SH-SY5Y (cell line): ENCODE measurements around the gene HBP1.

ENCODE experiments used
- GATA2 ChIP-seq: IDR thresholded peaks from 2 replicates; pipeline ENCODE4 v1.6.1; 2011; ENCODE audit warnings: mild to moderate bottlenecking, low read depth, low read length
- GATA3 ChIP-seq: IDR thresholded peaks from 2 replicates; pipeline ENCODE4 v1.6.1; 2011; ENCODE audit warnings: low read depth, mild to moderate bottlenecking, low read length, moderate library complexity

Gene HBP1

DNA sequence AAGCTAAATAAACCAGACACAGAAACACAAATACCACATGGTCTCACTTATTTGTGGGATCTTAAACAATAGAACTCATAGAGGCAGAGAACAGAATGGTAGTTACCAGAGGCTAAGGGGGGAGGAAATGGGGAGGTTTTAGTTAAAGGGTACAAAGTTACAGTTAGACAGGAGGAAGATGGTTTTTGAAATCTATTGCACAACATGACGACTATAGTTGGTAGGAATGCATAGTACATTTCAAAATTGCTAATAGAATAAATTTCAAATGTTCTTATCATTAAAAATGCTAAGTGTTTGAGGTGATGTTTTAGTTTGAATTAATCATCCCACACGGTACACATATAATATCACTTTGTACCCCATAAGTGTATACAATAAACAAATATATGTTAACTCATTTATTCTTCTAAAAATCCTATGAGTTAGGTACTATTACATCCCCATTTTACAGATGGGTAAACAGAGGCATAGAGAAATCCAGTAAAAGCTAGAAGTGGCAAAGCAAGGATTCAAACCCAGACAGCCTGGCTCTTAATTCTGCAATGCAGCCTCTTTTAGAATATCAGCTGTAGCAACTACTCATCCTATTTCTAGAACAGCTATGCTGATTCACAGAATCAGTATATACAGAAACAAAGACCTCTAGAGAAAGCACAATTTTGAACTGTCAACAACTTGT is 50.9 kb downstream of the HBP1 start:
- no peak for TF ChIP-seq GATA3
- TF ChIP-seq GATA2, result no peak

DNA sequence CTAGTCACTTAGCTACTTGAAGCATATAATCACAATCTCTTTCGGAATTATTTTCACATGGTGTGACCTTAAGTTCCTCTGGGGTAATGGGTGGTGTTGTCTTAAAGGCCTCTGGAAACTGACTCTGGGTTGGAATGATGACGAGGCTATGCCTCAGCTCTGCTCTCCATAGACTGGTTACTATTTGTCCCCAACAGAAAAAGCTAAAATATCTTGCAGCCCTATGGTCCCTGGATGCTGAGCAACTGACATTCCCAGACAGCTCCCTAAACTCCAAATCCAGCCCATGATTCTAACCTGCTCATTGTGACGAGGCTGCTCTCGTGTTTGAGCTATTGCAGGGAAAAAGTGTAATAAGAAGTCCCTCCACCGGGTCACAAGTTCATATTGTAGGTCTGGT is 51.6 kb downstream of the HBP1 start:
- TF ChIP-seq GATA3, result no peak
- no peak for TF ChIP-seq GATA2

DNA sequence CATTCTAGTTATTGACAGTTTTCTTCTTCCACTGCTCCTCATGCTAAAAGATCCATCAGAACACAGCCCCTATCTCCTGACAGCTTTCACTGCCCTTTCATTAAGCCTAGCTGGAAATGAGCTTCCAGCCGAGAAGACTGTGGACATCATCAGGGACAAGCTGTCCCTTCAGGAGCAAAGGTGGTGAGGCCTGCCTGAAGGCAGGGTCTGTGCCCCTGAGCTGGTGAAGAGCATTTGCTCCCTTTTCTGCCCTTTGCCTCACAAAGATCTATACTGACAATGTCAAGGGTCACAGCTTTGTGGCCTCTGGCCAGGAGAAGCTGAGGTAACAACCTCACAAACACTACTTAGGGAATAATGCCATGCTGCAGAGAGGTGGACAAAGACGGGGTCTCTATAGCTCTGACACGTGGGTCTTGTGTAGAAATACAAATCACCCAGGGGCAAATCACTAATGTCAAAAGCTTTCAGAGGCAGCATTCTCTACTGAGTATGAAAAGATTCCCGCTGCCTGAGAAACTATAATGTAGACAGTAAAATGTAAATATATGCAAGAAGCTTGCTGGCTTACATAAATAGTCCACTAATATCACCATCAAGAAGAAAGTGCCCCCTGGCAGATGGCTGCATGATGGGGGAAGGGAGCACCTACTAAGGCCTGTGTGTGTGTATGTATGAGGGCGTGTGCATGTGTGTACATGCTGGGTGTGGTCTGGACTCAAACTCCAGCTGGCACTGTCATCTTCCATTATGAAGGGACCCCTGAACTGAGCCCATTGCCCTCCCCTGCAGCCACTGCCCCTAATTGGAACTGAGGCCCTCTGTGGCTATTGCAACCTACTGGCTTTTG is 55.8 kb downstream of the HBP1 start:
- TF ChIP-seq GATA3 (no peak), GATA2 (no peak)

DNA sequence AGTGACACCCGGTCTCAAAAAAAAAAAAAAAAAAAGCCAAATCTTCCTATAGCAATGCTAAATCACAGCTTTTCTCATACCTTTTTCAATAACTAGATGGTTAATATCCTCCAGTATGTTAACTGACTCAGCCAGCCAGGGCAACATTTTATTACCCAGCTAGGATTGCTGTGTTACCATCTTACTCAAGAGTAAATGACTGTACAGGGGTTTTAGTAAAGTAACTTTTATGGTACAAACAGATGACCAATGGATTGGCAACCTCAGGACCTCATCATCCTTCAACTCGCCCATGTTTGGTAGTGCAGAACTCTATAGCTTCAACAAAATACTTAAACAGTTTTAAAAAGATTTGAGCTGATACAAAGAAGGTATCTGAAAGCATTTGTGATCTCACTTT is 59.5 kb downstream of the HBP1 start:
- TF ChIP-seq GATA2, result no peak
- no peak for TF ChIP-seq GATA3

DNA sequence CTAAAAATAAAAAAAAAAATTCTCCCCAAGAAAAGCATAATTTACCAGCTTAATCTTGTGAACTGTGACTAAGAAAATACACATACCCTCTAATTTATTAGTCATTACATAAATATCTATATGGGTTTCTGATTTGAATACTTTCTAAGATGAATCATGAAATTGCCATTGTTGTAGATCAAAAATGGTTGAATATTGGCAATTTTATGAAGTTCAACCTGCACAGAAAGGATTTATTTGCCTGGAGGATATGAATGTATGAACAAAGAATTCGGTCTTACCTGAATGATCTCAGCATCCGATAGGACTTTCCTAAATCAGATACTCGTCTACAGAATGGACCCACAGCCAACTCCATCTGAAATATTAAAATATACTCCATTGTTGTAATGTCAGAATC is 61.5 kb downstream of the HBP1 start:
- no peak for TF ChIP-seq GATA2
- no peak for TF ChIP-seq GATA3

DNA sequence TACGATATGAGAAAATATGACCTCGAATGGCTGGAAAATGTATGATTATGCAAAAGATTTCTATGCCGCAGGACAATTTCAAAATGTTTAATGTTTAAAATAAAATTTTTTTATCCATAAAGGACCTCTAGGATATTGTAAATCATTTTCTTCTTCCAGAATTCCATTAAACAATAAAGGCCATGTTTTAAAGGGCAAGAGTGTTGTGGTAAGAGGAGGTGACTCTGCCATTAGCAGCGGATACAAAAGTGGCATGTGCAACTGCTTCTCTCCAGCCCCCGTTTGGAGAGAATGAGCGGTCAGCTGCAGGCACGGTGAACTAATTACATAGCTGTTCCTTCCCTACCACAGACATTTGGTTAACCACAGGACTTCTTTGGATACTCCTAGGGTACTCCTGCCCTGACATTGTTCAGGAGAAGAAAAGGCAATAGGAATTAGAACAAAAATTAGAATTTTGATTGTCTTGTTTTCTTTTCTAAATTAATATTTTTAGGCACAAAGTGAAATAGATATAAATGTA is 63.8 kb downstream of the HBP1 start:
- TF ChIP-seq GATA2 (no peak), GATA3 (no peak)

DNA sequence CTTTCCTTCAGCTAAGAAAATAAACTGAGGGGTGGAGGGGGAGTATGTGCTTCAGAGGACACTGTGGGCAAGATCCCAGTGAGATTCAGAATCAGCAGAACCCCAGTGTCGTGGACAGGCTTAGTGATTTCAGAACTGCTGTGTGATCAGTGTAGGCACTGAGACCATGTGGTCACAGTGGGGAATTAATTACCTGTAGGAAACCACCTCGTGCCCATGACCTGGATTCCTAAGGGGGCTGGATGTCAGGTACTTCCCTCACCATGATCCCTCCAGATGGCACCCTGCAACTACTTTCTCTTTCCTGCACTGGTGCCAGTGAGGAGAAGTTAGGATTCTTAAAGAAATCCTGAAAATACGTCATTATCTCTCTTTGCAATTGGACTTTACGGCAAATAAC is 64.4 kb downstream of the HBP1 start:
- no peak for TF ChIP-seq GATA3
- TF ChIP-seq GATA2, result no peak

DNA sequence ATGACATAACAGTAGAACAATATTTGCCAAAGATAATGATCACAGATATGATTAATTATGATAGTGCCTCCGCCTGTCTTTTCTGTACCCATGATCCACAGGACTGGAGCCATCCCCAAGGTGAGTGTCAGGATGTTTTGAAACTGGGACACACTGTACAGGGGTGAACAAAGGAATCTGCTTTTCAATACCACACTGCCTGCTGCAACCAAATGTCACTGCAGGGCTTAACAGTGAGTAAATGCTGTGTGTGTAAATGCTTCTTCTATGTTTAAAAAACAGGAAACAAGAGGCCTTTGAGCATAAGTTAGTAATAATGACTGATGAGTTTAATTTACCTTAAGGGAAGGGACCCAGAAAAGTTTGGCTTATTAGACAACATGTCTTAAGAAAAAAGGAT is 65.2 kb downstream of the HBP1 start:
- TF ChIP-seq GATA3 (no peak), GATA2 (no peak)

DNA sequence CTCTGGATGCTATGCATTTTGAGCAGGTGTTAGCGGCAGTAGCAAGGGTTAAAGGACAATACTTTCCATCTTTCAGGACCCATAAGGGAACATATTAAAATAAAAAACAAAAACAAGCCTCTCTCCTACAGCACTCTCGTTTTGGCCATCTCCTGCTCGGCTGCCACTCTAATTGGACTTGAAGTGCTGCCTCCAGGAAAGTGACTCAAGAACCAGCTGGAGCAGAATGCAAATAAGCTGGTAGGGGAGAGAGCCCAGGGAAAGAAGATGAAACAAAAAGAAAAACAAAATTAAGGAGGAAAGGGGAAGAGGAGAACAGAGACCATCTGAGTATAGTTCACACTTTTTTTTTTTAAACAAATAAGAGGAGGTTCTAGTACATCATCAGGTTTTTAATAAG is 65.6 kb downstream of the HBP1 start:
- TF ChIP-seq GATA3, result no peak
- no peak for TF ChIP-seq GATA2

DNA sequence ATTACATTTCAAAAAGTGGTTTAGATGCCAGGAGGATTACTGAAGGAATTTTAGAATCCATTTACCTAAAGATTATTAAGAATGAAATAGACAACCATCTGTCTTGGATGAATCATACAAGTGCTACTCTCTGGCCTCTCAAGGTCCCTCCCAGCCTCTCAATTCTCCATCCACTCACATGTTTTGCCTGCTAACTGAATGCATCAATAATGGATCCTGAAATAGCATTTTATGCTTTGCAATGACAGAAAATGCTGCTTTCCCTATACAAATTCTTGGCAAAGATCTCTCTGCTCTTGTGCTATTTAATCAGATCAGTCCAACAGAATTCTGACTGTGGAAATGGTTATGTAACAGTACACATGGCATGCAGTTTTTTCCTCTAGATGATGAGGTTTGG is 68.1 kb downstream of the HBP1 start:
- TF ChIP-seq GATA3 (no peak), GATA2 (no peak)

DNA sequence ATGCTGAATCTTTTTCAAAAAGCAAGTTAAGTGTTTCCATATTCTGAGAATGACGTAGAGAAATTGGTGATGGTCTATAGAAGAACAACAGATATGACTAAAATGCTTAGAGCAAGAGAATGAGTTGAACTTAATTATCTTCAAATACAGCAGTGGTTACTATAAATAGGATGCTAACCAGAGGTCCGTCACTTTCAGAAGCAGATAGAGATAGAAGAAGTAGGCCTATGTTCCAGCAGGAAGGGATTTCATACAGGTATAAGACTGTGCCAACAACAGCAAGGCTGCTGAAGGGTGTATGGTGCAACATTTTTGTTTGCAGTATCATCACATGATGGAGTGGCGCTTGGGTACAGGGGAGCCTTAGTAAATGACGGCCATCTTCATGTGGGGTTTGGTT is 68.6 kb downstream of the HBP1 start:
- TF ChIP-seq GATA3, result no peak
- TF ChIP-seq GATA2, result no peak

DNA sequence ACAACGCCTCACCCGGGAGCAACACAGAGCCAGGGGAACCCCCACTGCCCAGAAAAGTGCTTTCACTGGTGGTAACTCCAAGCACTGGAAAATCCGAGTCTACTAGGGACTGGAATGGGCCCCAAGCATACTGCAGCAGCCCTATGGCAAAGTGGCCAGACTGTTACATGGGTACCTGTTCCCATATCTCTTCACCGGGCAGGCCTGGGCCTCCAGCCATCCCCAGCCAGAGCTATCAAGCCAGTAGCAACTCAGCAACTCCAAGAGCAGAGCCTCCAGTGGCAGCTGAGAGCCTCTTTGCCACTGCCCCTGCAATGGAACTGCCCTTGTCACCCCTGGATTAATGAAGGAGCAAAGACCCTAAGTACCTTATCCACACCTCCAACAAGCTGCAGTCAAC is 73.5 kb downstream of the HBP1 start:
- TF ChIP-seq GATA2, result no peak
- no peak for TF ChIP-seq GATA3

DNA sequence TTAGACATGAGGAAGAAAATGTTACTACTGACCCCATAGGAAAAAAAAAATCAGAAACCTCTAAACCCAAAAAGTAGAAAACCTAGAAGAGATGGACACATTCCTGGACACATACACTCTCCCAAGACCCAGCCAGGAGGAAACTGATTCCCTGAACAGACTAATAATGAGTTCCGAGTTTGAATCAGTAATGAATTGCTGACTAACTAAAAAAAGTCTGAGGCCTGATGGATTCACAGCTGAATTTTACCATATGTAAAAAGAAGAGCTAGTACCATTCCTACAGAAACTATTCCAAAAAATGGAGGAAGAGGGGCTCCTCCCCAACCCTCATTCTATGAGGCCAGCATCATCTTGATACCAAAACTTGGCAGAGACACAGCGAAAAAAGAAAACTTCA is 75.8 kb downstream of the HBP1 start:
- TF ChIP-seq GATA2, result no peak
- no peak for TF ChIP-seq GATA3

DNA sequence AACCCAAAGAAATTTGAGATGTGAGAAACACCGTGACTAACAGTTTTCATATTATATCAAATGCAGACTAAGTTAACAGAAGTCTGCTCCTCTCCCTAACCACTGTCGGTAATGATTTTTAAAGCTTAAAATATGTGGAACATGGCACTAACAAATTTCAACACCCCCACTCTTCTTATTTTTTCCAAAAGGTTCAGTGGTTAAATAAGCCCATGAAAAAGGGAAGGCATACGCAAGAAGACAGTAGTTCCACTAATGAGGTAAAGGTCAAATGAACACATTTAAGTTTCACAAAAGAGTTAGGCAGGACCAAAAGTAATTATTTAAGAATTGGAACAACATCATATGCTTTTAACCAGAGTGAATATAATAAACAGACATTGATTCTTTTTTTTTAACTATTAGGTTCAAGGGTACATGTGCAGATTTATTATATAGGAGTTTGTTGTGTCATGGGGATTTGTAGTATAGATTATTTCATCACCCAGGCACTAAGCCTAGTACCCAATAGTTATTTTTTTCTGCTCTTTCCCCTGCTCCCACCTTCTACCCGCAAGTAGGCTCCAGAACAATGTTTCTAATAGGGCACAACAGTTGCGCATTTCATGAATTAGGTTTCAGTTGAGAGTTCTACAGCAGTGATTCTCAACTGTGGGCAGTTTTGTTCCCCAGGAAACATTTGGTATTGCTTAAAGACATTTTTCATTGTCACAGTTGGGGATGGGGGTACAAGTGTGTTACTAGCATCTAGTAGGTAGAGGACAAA is 79.9 kb downstream of the HBP1 start:
- TF ChIP-seq GATA3 (no peak), GATA2 (no peak)
